ENCODE measurements around the gene LAMC1.

GRCh38 chr1:183075861-183076260, 52.6 kb downstream of the LAMC1 start:
- TF ChIP-seq CTCF (IDR thresholded peaks at IDR 0.05; ENCODE audit: poor library complexity) (no peak), EZH2 (IDR thresholded peaks at IDR 0.05; ENCODE audit: borderline replicate concordance) (no peak)

Measured in hepatocyte (in vitro differentiated cells).